Measurements from ENCODE around the gene EME1.

DNA sequence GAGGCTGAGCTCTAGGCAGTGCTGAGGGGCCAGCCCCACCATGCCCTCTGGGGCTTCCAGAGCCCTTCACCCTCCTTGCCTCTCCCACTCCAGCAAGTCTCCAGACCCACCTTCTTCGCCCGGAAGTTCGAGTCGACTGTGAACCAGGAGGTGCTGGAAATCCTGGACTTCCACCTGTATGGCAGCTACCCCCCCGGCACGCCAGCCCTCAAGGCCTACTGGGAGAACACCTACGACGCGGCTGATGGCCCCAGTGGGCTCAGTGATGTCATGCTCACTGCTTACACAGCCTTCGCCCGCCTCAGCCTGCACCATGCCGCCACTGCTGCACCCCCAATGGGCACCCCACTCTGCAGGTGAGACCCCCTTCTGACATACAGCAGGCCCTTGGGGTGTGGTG is 16.6 kb upstream of the EME1 start:
- TF ChIP-seq POLR2A (IDR thresholded peaks at IDR 0.05) (no peak), CTCF (IDR thresholded peaks at IDR 0.05) (no peak), POLR2AphosphoS5 (IDR thresholded peaks at IDR 0.05) (no peak)

Data from prostate gland (tissue), 2 donors.